ENCODE results near the gene AHSA1.

The AHSA1 gene

DNA sequence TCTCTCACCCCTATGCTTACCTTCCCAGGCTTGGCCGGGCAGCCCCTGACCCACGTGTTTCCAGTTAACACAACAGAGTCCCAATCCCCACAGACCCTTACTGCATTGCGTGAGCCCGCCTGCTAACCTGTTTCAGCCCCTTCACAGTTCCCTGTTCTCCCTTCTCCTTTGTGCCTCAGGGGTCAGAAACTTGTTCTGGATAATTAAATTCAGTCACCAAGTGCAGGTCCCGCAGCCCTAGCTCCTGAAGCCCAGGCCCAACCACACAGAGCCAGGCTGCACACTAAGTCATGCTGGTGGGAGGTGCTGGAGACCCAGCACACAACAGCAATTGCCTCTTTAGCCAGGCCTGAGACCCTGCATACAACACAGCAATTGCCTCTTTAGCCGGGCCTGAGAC, 31.1 kb downstream of the AHSA1 start:
- Histone ChIP-seq H3K27me3 (ENCODE audit: control insufficient read depth, insufficient read depth, low read length) (no peaks in the 10 kb centered on the region), H3K36me3 (ENCODE audit: control insufficient read depth, insufficient read depth, low read length) (no peaks in the 10 kb centered on the region), H3K27ac (ENCODE audit: low read length) (no peak overlapping the region), H3K4me1 (ENCODE audit: control insufficient read depth, insufficient read depth, low read length) (no peaks in the 10 kb centered on the region), H3K9me3 (ENCODE audit: control insufficient read depth, insufficient read depth, low read length) (no peaks in the 10 kb centered on the region), H3K4me3 (ENCODE audit: low read length) (no peak overlapping the region)
- no CpG with 5 or more reads among the region's 6 CpGs for whole genome bisulfite sequencing (ENCODE audit: insufficient coverage, insufficient read length)
- DNase-seq (ENCODE audit: low read depth, low spot score), result no peak

DNA sequence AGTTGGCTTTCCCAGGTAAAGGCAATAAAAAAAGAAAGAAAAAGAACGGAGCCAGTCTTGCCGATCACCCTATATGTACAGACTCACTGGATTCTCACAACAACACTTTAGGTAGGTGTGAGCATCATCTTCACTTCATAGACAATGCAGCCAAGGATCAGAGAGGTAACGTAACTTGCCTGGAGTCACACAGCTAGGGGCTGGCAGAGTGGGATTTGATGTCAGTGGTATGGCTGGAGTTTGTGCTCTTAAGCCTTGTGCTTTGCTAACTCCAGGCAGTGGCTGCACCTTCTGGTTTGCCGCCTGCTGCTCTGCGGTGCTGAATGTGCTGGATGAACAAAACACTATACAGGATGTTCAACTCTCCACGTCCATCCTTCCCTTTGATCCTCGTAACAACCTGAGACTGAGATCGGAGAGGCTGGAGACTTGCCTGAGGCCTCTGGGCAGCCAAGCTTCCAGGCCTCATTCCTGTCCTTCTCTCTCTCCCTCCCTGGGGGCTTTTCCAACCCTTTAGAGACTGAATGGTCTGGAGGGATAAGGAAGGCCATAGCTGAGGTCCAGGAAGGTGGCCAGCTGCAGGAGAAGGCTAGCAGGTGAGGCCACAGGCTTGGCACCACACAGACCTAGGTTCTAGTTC, 32.6 kb downstream of the AHSA1 start:
- Histone ChIP-seq H3K9me3 (ENCODE audit: control insufficient read depth, insufficient read depth, low read length) (no peaks in the 10 kb centered on the region), H3K27me3 (ENCODE audit: control insufficient read depth, insufficient read depth, low read length) (no peaks in the 10 kb centered on the region), H3K4me1 (ENCODE audit: control insufficient read depth, insufficient read depth, low read length) (no peaks in the 10 kb centered on the region), H3K36me3 (ENCODE audit: control insufficient read depth, insufficient read depth, low read length) (no peaks in the 10 kb centered on the region), H3K4me3 (ENCODE audit: low read length) (no peak overlapping the region), H3K27ac (ENCODE audit: low read length) (no peak overlapping the region)
- no peak for DNase-seq (ENCODE audit: low read depth, low spot score)
- no CpG with 5 or more reads among the region's 8 CpGs for WGBS (ENCODE audit: insufficient coverage, insufficient read length)

- H3K4me1 ChIP-seq (ENCODE audit: control insufficient read depth, insufficient read depth, low read length), result no peaks in the 10 kb centered on the region
- H3K27ac ChIP-seq (ENCODE audit: low read length), result no peak overlapping the region
- no peaks in the 10 kb centered on the region for H3K9me3 ChIP-seq (ENCODE audit: control insufficient read depth, insufficient read depth, low read length)
- no peaks in the 10 kb centered on the region for H3K36me3 ChIP-seq (ENCODE audit: control insufficient read depth, insufficient read depth, low read length)
- no peak overlapping the region for H3K4me3 ChIP-seq (ENCODE audit: low read length)
- no peaks in the 10 kb centered on the region for H3K27me3 ChIP-seq (ENCODE audit: control insufficient read depth, insufficient read depth, low read length)
- WGBS (ENCODE audit: insufficient coverage, insufficient read length), result no CpG with 5 or more reads among the region's 5 CpGs
- no peak for DNase-seq (ENCODE audit: low read depth, low spot score)
These were observed 33.2 kb downstream of the AHSA1 start for GRCh38 chr14:77491056-77491455.

DNA sequence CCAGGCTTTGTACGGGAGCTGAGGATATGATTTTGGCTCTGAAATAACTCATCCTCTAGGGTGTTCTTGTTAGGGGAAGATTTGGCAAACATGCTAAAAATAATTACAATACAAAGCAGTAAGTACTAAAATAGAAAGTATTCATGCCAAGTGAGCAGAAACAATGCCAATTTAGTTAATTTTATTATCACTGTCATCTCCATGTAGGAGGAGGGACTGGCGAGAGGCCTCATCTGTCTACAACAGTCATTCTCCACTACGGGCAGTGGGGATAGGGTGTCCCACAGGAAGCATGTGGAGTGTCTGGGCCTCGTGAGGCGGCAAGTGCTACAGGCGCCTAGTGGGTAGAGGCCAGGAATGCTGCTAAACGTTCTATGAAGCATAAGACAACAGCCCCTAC, 37.4 kb downstream of the AHSA1 start:
- no peak for DNase-seq (ENCODE audit: low read depth, low spot score)
- H3K4me3 ChIP-seq (ENCODE audit: low read length), result no peak overlapping the region
- no peaks in the 10 kb centered on the region for H3K9me3 ChIP-seq (ENCODE audit: control insufficient read depth, insufficient read depth, low read length)
- no CpG with 5 or more reads among the region's 7 CpGs for WGBS (ENCODE audit: insufficient coverage, insufficient read length)
- H3K36me3 ChIP-seq (ENCODE audit: control insufficient read depth, insufficient read depth, low read length), result no peaks in the 10 kb centered on the region; the same call in 1 of the 2 replicates
- H3K4me1 ChIP-seq (ENCODE audit: control insufficient read depth, insufficient read depth, low read length), result peaks cover 2% of the 10 kb centered on the region; the same call in 1 of the 2 replicates
- no peak overlapping the region for H3K27ac ChIP-seq (ENCODE audit: low read length)
- peaks cover 32% of the 10 kb centered on the region for H3K27me3 ChIP-seq (ENCODE audit: control insufficient read depth, insufficient read depth, low read length)

DNA sequence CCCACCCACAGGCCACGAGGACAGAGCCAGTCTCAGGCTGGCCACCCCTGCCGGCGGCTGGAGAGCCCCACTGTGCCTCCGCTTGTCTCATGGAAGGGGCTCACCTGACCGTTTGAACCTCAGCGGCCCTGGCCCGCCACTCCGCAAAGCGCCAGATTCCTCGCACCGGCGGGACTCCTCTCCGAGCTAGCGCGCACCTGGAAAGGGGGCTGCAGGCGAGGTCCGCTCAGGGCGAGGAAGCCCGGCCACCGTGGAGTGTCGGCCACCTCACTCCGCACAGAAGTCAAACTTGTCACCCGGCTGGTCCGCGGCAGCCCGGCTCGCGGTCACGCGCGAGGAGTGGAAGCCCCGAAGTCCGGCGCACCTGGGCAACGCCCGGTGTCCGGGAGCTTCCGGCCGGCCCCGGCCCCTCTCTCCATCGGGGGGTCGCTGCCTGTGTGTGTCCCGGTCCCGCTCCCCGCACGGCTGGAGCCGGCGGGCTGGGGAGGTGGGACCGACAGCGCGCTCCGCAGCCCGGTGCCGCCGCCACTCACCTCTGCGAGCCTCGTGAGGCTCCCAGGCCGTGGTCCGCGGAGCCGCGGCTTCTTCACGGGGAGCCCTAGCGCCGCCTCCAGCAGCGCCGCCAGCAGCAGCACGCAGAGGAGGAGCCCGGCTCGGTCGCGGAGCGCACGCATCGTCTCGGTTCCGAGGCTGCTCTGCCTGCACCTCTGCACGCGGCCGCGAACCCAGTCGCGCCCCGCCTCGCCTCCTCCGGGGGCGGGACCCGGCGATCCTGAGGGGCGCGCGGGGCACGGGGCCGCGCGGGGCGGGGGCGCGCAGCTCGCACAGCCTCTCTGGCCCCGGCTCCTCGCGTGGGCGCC, 40.5 kb downstream of the AHSA1 start, which contains the start of gene ISM2:
ISM2 (minus strand) TSS at position 697 of the 860 bp plus-strand sequence; CDS start at position 674, 23 bp downstream.
- Histone ChIP-seq H3K27ac (ENCODE audit: low read length) (no peak within 1 kb of the TSS), H3K4me1 (ENCODE audit: control insufficient read depth, insufficient read depth, low read length) (peaks cover 2% of the 10 kb centered on the region; the same call in 1 of the 2 replicates), H3K36me3 (ENCODE audit: control insufficient read depth, insufficient read depth, low read length) (no peaks in the 10 kb centered on the region; the same call in 1 of the 2 replicates), H3K4me3 (ENCODE audit: low read length) (peak within 1 kb of the TSS; percentile 62), H3K9me3 (ENCODE audit: control insufficient read depth, insufficient read depth, low read length) (no peaks in the 10 kb centered on the region), H3K27me3 (ENCODE audit: control insufficient read depth, insufficient read depth, low read length) (peaks cover 32% of the 10 kb centered on the region)
- WGBS (ENCODE audit: insufficient coverage, insufficient read length), result no CpG with 5 or more reads among the region's 104 CpGs
- DNase-seq (ENCODE audit: low read depth, low spot score), result peak; percentile 18

DNA sequence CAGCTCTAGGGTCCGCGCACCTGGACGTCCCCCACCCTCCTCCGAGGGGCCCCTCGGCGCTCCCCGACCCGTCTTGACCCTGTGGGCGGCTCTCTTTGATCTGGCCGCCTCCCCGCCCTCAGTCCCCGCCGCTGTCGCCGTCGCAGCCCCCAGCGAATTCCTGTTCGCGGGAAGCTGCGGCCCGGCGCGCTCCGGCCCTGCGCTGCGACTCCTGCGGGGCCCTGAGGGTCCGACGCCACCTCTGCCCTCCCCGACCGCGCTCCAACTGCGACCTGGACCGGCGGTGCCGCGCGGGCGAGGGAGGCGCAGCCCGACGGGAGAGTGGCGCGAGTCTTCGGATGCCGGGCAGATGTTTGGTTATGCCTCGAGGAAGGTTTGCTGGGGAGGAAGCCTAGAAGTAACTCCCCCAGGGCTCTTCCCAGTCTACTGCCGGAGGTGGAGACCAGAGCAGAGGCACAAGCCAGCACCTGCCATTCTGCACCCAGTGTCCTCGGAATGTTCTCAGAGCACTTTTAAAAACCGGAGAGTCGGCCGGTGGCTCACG, 41.2 kb downstream of the AHSA1 start:
- H3K4me3 ChIP-seq (ENCODE audit: low read length), result peak overlapping the region; percentile 62
- no peaks in the 10 kb centered on the region for H3K9me3 ChIP-seq (ENCODE audit: control insufficient read depth, insufficient read depth, low read length)
- peaks cover 32% of the 10 kb centered on the region for H3K27me3 ChIP-seq (ENCODE audit: control insufficient read depth, insufficient read depth, low read length)
- no peak for DNase-seq (ENCODE audit: low read depth, low spot score)
- H3K36me3 ChIP-seq (ENCODE audit: control insufficient read depth, insufficient read depth, low read length), result no peaks in the 10 kb centered on the region; the same call in 1 of the 2 replicates
- H3K4me1 ChIP-seq (ENCODE audit: control insufficient read depth, insufficient read depth, low read length), result peaks cover 2% of the 10 kb centered on the region; the same call in 1 of the 2 replicates
- H3K27ac ChIP-seq (ENCODE audit: low read length), result no peak overlapping the region
- WGBS (ENCODE audit: insufficient coverage, insufficient read length), result no CpG with 5 or more reads among the region's 53 CpGs

DNA sequence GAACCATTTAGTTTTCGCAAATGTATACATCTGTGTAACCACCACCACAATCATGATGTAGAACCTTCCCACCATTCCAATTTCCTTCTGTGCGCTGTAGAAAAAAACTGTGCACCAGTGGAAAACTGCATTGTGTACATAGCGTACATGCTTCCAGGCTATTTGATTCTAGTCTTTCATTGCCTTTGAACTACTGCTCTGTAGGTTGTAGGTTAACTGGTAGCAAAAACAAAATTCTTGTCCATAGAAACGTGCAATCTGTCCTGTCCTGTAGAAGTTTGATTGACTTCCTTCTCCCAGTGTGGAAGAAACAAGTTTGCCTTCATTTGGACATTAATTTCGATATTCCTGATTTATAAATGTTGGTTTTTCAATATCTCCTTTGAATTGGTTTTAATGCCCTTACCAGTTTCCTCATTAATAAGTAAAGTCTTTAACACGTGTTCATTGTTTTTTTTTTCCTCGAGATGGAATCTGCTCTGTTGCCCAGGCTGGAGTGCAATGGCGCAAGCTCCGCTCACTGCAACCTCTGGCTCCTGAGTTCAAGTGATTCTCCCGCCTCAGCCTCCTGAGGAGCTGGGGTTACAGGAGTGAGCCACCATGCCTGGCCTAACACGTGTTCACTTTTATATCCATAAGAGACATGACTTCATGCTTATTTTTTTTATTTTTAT, 44.4 kb downstream of the AHSA1 start:
- Histone ChIP-seq H3K9me3 (ENCODE audit: control insufficient read depth, insufficient read depth, low read length) (no peaks in the 10 kb centered on the region), H3K27ac (ENCODE audit: low read length) (no peak overlapping the region), H3K4me1 (ENCODE audit: control insufficient read depth, insufficient read depth, low read length) (peaks cover 2% of the 10 kb centered on the region; the same call in 1 of the 2 replicates), H3K27me3 (ENCODE audit: control insufficient read depth, insufficient read depth, low read length) (peaks cover 29% of the 10 kb centered on the region), H3K4me3 (ENCODE audit: low read length) (no peak overlapping the region), H3K36me3 (ENCODE audit: control insufficient read depth, insufficient read depth, low read length) (no peaks in the 10 kb centered on the region; the same call in 1 of the 2 replicates)
- WGBS (ENCODE audit: insufficient coverage, insufficient read length), result no CpG with 5 or more reads among the region's 11 CpGs
- no peak for DNase-seq (ENCODE audit: low read depth, low spot score)

DNA sequence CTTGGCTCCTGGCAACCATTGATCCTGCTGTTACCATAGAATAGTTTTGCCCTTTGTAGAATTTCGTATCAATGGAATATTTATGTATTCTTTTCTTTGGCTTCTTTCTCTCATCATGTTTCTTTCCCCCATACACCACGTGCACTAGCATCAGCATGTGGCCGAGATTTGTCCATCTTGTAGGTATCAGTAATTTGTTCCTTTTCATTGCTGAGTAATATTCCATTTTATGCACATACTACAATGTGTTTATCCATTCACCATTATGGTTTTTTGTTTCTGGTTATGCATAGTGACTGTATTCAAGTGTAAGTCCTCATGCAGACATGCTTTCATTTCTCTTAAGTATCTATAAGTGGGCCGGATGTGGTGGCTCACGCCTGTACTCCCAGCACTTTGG, 45.2 kb downstream of the AHSA1 start:
- H3K4me1 ChIP-seq (ENCODE audit: control insufficient read depth, insufficient read depth, low read length), result peaks cover 2% of the 10 kb centered on the region; the same call in 1 of the 2 replicates
- no peak overlapping the region for H3K27ac ChIP-seq (ENCODE audit: low read length)
- H3K4me3 ChIP-seq (ENCODE audit: low read length), result no peak overlapping the region
- no peak for DNase-seq (ENCODE audit: low read depth, low spot score)
- H3K27me3 ChIP-seq (ENCODE audit: control insufficient read depth, insufficient read depth, low read length), result peaks cover 21% of the 10 kb centered on the region; the same call in 1 of the 2 replicates
- H3K36me3 ChIP-seq (ENCODE audit: control insufficient read depth, insufficient read depth, low read length), result no peaks in the 10 kb centered on the region; the same call in 1 of the 2 replicates
- no CpG with 5 or more reads among the region's 5 CpGs for WGBS (ENCODE audit: insufficient coverage, insufficient read length)
- H3K9me3 ChIP-seq (ENCODE audit: control insufficient read depth, insufficient read depth, low read length), result no peaks in the 10 kb centered on the region

DNA sequence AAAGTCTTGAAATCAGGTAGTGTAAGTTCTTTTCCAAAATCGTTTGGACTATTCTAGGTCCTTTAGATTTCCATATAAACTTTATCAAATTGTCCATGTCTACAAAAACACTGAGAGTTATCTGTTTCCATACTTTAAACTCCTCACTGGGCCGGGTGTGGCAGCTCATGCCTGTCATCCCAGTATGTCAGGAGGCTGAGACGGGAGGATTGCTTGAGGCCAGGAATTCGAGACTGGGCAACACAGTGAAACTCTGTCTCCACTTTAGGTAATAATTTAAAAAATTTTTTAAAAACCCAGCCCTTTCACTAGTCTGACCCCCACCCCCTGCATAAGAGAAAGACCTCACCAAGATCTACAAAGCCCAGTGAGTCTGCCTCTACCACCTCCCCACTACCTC, 47.1 kb downstream of the AHSA1 start:
- DNase-seq (ENCODE audit: low read depth, low spot score), result no peak
- H3K27ac ChIP-seq (ENCODE audit: low read length), result no peak overlapping the region
- peaks cover 4% of the 10 kb centered on the region; the same call in 1 of the 2 replicates for H3K27me3 ChIP-seq (ENCODE audit: control insufficient read depth, insufficient read depth, low read length)
- WGBS (ENCODE audit: insufficient coverage, insufficient read length), result no CpG with 5 or more reads among the region's 4 CpGs
- H3K36me3 ChIP-seq (ENCODE audit: control insufficient read depth, insufficient read depth, low read length), result no peaks in the 10 kb centered on the region
- no peak overlapping the region for H3K4me3 ChIP-seq (ENCODE audit: low read length)
- H3K9me3 ChIP-seq (ENCODE audit: control insufficient read depth, insufficient read depth, low read length), result no peaks in the 10 kb centered on the region
- H3K4me1 ChIP-seq (ENCODE audit: control insufficient read depth, insufficient read depth, low read length), result no peaks in the 10 kb centered on the region

DNA sequence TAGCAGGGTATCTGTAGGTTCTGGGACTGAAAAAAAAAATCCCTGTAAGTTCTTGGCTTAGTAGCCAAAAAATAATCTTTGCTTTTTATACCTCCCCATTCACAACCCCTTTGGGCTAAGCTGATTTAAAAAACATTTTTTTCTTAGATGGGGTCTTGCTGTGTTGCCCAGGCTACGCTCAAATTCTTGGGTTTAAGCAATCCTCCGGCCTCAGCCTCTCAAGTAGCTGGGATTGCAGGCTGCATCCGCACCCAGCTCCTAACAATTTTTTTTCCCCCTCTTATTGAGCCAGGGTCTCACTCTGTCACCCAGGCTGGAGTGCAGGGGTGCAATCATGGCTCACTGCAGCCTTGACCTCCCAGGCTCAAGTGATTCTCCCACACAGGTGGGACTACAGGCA, 49.9 kb downstream of the AHSA1 start:
- H3K36me3 ChIP-seq (ENCODE audit: control insufficient read depth, insufficient read depth, low read length), result peaks cover 8% of the 10 kb centered on the region; the same call in 1 of the 2 replicates
- DNase-seq (ENCODE audit: low read depth, low spot score), result no peak
- H3K27ac ChIP-seq (ENCODE audit: low read length), result no peak overlapping the region
- no peaks in the 10 kb centered on the region for H3K27me3 ChIP-seq (ENCODE audit: control insufficient read depth, insufficient read depth, low read length)
- H3K4me1 ChIP-seq (ENCODE audit: control insufficient read depth, insufficient read depth, low read length), result no peaks in the 10 kb centered on the region
- H3K9me3 ChIP-seq (ENCODE audit: control insufficient read depth, insufficient read depth, low read length), result no peaks in the 10 kb centered on the region
- no peak overlapping the region for H3K4me3 ChIP-seq (ENCODE audit: low read length)
- no CpG with 5 or more reads among the region's 3 CpGs for WGBS (ENCODE audit: insufficient coverage, insufficient read length)

Data from iPS DF 6.9 (cell line).